IMR-90 (cell line): ENCODE results near the gene FER.

Source experiments
- BHLHE40 ChIP-seq: fragments of 150-350 bp; IDR thresholded peaks from 2 replicates; pipeline ENCODE4 v1.6.1; 2016; ENCODE audit warnings: mild to moderate bottlenecking, low read depth, low read length
- CTCF ChIP-seq: conservative IDR thresholded peaks from 2 replicates; pipeline ENCODE4 v1.5.1; 2012; ENCODE audit warnings: mild to moderate bottlenecking, low read depth, low read length, improper control_type of control experiment
- MXI1 ChIP-seq: IDR thresholded peaks from 2 replicates; pipeline ENCODE4 v1.6.1; 2012; ENCODE audit warnings: low read depth, mild to moderate bottlenecking, low read length, moderate library complexity, borderline replicate concordance
- POLR2A ChIP-seq: IDR thresholded peaks from 2 replicates; pipeline ENCODE4 v1.6.1; 2012; ENCODE audit warnings: mild to moderate bottlenecking, low read depth, low read length
- RAD21 ChIP-seq: IDR thresholded peaks from 2 replicates; pipeline ENCODE4 v1.6.1; 2012; ENCODE audit warnings: low read length, improper control_type of control experiment

- TF ChIP-seq POLR2A, result no peak
- no peak for TF ChIP-seq CTCF
- TF ChIP-seq BHLHE40, result no peak
- TF ChIP-seq RAD21, result no peak
- TF ChIP-seq MXI1, result no peak
Observed at GRCh38 chr5:109045710-109046109, 298.0 kb downstream of the FER start.
